Endodermal cell (in vitro differentiated cells): ENCODE data around the gene PACSIN1. TPM values are rescaled to one million over a fixed set of nuclear protein-coding genes. Genes with fewer than 3 reads are reported as not detected.

Experiments used
- DNase-seq: peaks from one replicate; pipeline ENCODE4 v3.0.0-alpha.2; 2017
- H3K27ac ChIP-seq: 2 replicates; pipeline ENCODE4 v1.5.1; 2013; ENCODE audit warnings: mild to moderate bottlenecking, low read depth, low read length, moderate library complexity
- H3K27me3 ChIP-seq: 2 replicates; pipeline ENCODE4 v1.6.1; 2013; ENCODE audit warnings: mild to moderate bottlenecking, low read length, moderate library complexity; ENCODE audit not compliant: insufficient read depth, control insufficient read depth, poor library complexity, severe bottlenecking
- H3K36me3 ChIP-seq: 2 replicates; pipeline ENCODE4 v1.7.0; 2013; ENCODE audit warnings: mild to moderate bottlenecking, low read length, moderate library complexity; ENCODE audit not compliant: control insufficient read depth, insufficient read depth
- H3K4me1 ChIP-seq: one replicate; pipeline ENCODE4 v1.7.0; 2013; ENCODE audit warnings: low read length; ENCODE audit not compliant: control insufficient read depth, insufficient read depth
- H3K4me3 ChIP-seq: 2 replicates; pipeline ENCODE4 v1.5.1; 2013; ENCODE audit warnings: mild to moderate bottlenecking, low read length, moderate library complexity
- H3K9ac ChIP-seq: 2 replicates; pipeline ENCODE4 v1.6.1; 2013; ENCODE audit warnings: mild to moderate bottlenecking, low read length, moderate library complexity; ENCODE audit not compliant: poor library complexity, severe bottlenecking; ENCODE audit errors: extremely low read depth
- H3K9me3 ChIP-seq: 2 replicates; pipeline ENCODE4 v1.6.1; 2013; ENCODE audit warnings: mild to moderate bottlenecking, low read length, moderate library complexity; ENCODE audit not compliant: control insufficient read depth
- H3K27ac Mint-ChIP-seq: 2 replicates; pipeline ENCODE4 v1.8.0; 2020; ENCODE audit warnings: mixed read lengths
- H3K27me3 Mint-ChIP-seq: 2 replicates; pipeline ENCODE4 v1.8.0; 2021; ENCODE audit warnings: mild to moderate bottlenecking, mixed read lengths; ENCODE audit not compliant: insufficient read depth
- H3K36me3 Mint-ChIP-seq: 2 replicates; pipeline ENCODE4 v1.8.0; 2020; ENCODE audit warnings: low read depth, mixed read lengths
- H3K4me1 Mint-ChIP-seq: 2 replicates; pipeline ENCODE4 v1.8.0; 2020; ENCODE audit warnings: mixed read lengths
- H3K4me3 Mint-ChIP-seq: 2 replicates; pipeline ENCODE4 v1.8.0; 2020; ENCODE audit warnings: mild to moderate bottlenecking, moderate library complexity, mixed read lengths
- H3K9me3 Mint-ChIP-seq: 2 replicates; pipeline ENCODE4 v1.8.0; 2020; ENCODE audit warnings: mild to moderate bottlenecking, mixed read lengths
- WGBS, 2 experiments: methylation state at CpG; one replicate each; pipeline versions ENCODE4 v1.1.5 to v1.1.7; 2013; ENCODE audit warnings: missing lambda C conversion rate in 2 of 2, mixed read lengths in 1 of 2; ENCODE audit not compliant: insufficient coverage in 1 of 2, insufficient read length in 1 of 2; 5-methylcytosine and 5-hydroxymethylcytosine counted together
- total RNA-seq, 2 donors: library from RNA; stranded (reverse); fragmentation: NEBNext Ultra II Directional in 1 of 2; extraction: Animal tissue kit (Norgen Biotek cat#: 25700) in 1 of 2; gene quantifications; 2 replicates in 1 of 2; 3 replicates in 1 of 2; pipeline ENCODE4 v1.2.1, GENCODE V29; 2021
- TF ChIP-seq, protein P1 (sequence below): fragments of 200-600 bp; sonication (generic); conservative IDR thresholded peaks from 2 replicates; pipeline ENCODE4 v1.5.0; 2021; ENCODE audit warnings: antibody characterized with exemption, mild to moderate bottlenecking

PACSIN1 gene
- total RNA-seq, 2 donors from 2014 or later = 7.2 to 7.3 TPM

DNA sequence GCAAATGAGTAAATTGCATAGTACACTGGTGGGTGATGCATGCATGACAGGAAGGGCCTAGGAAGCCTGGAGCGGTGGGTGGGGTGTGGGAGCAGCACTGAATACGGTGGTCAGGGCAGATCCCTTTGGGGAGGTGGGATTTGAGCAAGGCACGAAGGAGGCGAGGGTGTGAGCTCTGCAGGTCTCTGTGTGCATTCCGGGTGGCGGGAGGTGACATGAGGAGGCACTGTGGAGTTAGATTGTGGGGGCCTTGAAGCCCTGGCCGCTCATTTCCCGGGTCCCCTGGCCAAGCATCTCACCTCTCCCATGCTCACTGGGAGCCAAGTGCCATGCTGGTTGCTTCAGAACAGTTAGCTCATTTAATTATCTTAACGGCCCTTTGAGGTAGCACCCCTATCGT lies 96.5 kb downstream of the PACSIN1 start:
- no peaks in the 10 kb centered on the region for H3K9me3 Mint-ChIP-seq
- H3K9ac ChIP-seq = no peak overlapping the region
- no peak overlapping the region for H3K27ac Mint-ChIP-seq
- H3K27ac ChIP-seq = no peak overlapping the region
- H3K36me3 ChIP-seq = no peaks in the 10 kb centered on the region
- H3K4me1 ChIP-seq = peaks cover 29% of the 10 kb centered on the region
- no peaks in the 10 kb centered on the region for H3K36me3 Mint-ChIP-seq
- peaks cover 45% of the 10 kb centered on the region for H3K4me1 Mint-ChIP-seq
- no peak overlapping the region for H3K4me3 ChIP-seq
- H3K4me3 Mint-ChIP-seq = no peak overlapping the region
- no peaks in the 10 kb centered on the region for H3K27me3 Mint-ChIP-seq
- WGBS, 2 experiments = 89 to 97% methylated on average over 5 to 10 of the region's 10 CpGs
- no peaks in the 10 kb centered on the region for H3K9me3 ChIP-seq
- no peak for DNase-seq
- TF ChIP-seq, protein P1, sequence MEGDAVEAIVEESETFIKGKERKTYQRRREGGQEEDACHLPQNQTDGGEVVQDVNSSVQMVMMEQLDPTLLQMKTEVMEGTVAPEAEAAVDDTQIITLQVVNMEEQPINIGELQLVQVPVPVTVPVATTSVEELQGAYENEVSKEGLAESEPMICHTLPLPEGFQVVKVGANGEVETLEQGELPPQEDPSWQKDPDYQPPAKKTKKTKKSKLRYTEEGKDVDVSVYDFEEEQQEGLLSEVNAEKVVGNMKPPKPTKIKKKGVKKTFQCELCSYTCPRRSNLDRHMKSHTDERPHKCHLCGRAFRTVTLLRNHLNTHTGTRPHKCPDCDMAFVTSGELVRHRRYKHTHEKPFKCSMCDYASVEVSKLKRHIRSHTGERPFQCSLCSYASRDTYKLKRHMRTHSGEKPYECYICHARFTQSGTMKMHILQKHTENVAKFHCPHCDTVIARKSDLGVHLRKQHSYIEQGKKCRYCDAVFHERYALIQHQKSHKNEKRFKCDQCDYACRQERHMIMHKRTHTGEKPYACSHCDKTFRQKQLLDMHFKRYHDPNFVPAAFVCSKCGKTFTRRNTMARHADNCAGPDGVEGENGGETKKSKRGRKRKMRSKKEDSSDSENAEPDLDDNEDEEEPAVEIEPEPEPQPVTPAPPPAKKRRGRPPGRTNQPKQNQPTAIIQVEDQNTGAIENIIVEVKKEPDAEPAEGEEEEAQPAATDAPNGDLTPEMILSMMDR = no peak
- H3K27me3 ChIP-seq = no peaks in the 10 kb centered on the region

DNA sequence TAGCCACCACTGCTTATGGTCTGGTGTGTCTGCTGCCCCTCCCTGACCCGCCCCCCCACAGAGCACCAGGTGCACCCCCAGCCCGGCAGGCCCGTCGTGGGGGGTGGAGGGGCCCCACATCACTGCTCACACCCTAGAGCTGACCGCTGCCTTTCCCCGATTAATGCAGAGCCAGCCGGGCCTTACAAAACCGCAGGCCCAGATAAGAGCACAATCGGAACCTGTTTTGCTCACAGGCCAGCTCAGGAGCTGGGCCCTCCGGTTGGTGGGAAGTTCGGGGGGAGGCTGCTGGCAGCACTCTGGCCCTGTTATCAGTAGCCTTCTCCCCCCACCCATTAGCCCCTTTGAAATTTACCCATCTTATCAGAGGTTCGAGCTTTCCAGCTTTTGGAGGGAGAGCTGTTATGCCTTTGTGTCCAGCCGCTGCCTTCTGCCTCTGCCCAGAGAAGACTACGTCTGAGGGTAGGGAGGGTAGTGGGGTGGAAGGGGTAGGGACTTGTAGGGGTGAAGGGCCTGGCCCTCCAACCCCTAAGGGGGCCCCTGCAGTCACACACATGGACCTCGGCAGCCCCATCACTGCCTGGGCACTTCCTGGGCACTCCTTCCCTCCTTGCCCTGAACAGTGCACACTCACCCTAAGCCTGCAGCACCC lies 97.1 kb downstream of the PACSIN1 start:
- Mint-ChIP-seq H3K27ac (no peak overlapping the region), H3K27me3 (no peaks in the 10 kb centered on the region), H3K9me3 (no peaks in the 10 kb centered on the region), H3K4me1 (peaks cover 46% of the 10 kb centered on the region), H3K36me3 (no peaks in the 10 kb centered on the region), H3K4me3 (no peak overlapping the region)
- Histone ChIP-seq H3K27ac (no peak overlapping the region), H3K4me1 (peaks cover 30% of the 10 kb centered on the region), H3K36me3 (no peaks in the 10 kb centered on the region), H3K9me3 (no peaks in the 10 kb centered on the region), H3K9ac (no peak overlapping the region), H3K4me3 (no peak overlapping the region), H3K27me3 (no peaks in the 10 kb centered on the region)
- WGBS, 2 experiments = 76 to 91% methylated on average over 4 to 15 of the region's 15 CpGs
- DNase-seq = no peak
- TF ChIP-seq, protein P1 = no peak

DNA sequence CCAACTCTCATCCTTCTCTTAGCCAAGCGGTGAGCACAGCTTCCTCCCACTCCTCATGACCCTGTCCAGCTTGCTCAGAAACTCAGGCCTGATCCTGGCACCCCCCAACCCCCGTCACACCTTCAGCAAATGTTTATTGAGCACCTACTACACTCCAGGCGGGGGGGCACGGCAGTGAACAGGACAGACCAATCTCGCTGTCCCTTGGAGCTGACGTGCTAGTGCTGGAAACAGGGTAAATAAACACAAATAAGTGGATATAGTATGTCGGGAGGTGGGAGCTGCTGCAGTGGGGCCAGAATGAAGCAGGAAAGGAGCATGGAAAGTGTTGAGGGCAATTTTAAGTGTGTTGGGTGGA lies 97.6 kb downstream of the PACSIN1 start:
- Histone ChIP-seq H3K36me3 (no peaks in the 10 kb centered on the region), H3K4me3 (no peak overlapping the region), H3K27ac (no peak overlapping the region), H3K9me3 (no peaks in the 10 kb centered on the region), H3K27me3 (no peaks in the 10 kb centered on the region), H3K9ac (no peak overlapping the region), H3K4me1 (peaks cover 30% of the 10 kb centered on the region)
- TF ChIP-seq, protein P1 = no peak
- DNase-seq = no peak
- H3K36me3 Mint-ChIP-seq = no peaks in the 10 kb centered on the region
- H3K9me3 Mint-ChIP-seq = no peaks in the 10 kb centered on the region
- H3K27ac Mint-ChIP-seq = no peak overlapping the region
- H3K27me3 Mint-ChIP-seq = no peaks in the 10 kb centered on the region
- no peak overlapping the region for H3K4me3 Mint-ChIP-seq
- H3K4me1 Mint-ChIP-seq = peaks cover 51% of the 10 kb centered on the region
- WGBS, 2 experiments = 73 to 88% methylated on average over 2 to 7 of the region's 7 CpGs
